ENCODE data around the gene ARHGEF19.
"Not testable (repeated sequence)": the region's sequence is repeated elsewhere in the genome, so short reads cannot be mapped to it uniquely, and the experiment has no call there.

Gene ARHGEF19

GRCh38 chr1:16181887-16182719, 30.3 kb downstream of the ARHGEF19 start:
- DNase-seq (ENCODE audit: low spot score), result peak; percentile 83

DNA sequence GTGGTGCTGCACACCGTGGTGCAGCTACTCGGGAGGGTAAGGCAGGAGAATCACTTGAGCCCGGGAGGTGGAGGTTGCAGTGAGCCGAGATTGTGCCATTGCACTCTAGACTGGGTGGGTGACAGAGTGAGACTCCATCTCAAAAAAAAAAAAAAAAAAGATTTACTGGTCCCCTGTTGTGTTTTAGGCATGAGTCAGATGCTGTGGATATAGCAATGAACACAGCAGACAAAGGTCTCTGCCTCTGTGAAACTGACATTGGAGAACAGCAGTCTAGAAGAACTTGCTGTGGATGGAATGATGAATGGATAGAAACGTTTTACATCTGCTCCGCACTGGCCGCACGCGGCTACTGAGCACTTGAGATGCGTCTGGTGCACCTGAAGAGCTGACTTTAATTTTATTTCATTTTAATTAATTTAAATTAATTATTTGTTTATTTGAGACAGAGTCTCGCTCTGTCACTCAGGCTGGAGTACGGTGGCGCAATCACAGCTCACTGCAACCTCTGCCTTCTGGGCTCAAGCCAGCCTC, 32.1 kb downstream of the ARHGEF19 start:
- no peak for DNase-seq (ENCODE audit: low spot score)

DNA sequence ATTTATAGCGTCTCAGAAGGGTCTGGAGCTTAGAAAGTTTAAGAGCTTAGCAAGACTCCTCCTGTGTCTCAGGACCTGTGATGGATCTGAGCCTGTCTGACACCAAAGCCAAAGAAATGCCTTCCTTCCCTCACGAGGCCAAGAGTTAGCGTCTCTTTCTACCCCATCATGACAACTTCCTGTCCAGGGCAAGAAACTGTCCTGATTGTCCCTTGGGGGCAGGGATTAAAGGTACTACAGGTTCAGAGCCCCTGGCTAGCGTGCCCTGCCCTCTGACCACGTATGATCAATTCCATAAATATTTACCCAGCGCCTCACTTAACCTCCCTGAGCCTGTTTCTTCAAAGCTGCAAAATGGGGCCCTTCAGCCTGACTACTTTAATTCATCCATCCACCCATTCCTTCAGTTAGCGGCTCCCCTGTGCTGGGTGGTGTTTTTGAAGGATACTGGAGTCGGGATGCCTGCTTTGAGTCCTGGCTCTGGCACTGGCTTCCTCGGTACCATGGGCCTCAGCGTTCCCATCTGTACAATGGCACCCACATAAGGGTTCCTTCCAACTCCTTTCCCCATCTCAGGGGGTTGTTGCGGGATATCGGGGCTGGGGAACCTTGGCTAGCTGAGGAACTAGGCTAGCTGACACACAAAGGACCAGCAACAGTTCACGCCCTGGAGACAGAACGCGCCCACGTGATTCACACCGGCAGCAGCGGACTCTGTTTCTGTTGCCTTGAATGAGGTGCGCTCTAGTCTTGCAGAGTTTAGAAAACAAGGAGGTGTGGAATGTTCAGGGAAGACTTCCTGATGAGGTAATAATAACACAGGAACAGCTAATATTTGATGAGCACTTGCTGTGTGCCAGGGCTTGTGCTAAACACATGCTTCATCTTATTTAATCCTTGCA, 33.6 kb downstream of the ARHGEF19 start:
- no peak for DNase-seq (ENCODE audit: low spot score)

DNA sequence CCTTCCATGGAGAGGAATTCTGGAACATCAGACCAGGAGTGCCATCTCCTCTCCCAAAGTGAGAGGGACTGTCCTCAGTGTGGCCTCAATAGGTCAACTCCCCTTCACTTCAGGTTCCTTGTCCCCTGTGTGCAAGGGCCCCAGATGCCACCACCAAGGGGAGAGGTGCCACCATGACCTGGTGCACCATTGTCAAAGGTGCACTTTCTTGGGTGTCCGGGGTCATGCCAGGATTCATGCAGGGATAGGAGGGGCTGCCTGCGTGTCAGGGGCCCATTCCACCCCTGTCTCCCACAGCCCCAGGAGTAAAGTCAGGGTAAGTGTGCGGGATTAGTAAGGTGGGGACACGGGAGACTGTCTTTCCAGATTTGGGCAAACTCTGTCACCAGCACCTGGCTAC, 35.1 kb downstream of the ARHGEF19 start:
- DNase-seq (ENCODE audit: low spot score), result no peak

- DNase-seq (ENCODE audit: low spot score), result no peak
Observed at GRCh38 chr1:16176653-16177052, 35.8 kb downstream of the ARHGEF19 start.

- DNase-seq (ENCODE audit: low spot score), result no peak
Observed at GRCh38 chr1:16175610-16176553, 36.6 kb downstream of the ARHGEF19 start.

DNA sequence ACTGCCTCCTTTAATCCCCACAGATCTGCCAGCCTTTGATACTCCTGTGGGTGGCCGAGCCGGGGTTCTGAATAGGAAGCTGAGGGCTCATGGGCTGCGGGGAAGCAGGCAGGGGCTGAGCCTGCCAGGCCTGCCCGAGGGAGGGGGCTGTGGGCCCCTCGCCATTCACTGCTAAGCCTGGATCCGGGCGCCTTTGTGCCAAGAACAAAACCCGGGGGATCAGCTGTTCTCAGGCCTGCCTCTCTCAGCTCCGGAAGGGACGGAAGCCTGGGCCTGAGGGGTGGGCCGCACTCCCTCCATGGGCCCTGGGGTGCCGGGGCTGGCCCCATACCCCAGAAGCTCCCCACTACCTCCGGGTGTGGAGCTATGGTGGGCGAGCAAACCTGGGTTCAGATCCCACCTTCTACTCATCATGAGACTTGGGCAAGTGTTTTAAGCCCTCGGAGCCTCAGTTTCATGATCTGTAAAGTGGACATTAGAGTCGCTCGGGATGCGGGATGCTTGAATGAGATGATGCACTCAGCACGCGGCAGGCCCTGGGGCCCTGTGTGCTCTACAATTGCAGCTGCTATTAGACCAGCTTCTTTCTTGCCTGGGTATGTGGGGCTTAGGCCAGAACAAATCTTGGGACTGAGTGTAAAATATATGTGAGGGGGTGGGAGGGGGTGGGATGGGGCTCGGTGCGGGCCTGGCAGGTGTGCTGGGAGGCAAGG, 37.4 kb downstream of the ARHGEF19 start:
- DNase-seq (ENCODE audit: low spot score), result no peak

DNA sequence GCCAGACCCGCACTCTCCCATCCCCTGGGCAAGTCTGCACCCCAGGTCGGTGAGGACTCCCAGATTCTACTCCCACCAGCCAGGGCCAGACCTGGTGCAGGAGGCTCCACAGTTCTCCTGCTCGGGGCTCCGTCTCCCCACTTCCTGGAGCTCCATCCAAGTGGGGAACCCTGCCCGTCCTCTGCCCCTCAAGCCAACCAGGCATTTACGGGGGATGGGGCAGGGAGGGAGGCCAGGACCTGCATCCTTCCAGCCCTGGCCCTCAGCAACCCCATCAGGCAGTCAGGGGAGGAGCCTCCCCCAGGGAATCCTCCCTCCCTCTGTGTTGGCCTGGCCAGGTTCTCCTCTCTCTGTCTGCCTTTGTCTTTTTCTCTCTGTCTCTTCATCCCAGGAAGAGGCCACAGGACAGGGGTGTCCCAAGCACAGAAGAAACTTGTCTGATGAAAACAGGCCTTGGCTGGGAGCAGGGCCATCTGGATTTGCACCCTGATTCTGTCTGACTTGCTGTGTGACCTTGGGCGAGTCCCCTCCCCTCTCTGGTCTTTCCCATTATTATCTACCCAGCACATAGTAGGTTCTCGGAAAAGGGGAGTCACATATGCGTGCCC, 38.1 kb downstream of the ARHGEF19 start:
- DNase-seq (ENCODE audit: low spot score), result no peak

DNA sequence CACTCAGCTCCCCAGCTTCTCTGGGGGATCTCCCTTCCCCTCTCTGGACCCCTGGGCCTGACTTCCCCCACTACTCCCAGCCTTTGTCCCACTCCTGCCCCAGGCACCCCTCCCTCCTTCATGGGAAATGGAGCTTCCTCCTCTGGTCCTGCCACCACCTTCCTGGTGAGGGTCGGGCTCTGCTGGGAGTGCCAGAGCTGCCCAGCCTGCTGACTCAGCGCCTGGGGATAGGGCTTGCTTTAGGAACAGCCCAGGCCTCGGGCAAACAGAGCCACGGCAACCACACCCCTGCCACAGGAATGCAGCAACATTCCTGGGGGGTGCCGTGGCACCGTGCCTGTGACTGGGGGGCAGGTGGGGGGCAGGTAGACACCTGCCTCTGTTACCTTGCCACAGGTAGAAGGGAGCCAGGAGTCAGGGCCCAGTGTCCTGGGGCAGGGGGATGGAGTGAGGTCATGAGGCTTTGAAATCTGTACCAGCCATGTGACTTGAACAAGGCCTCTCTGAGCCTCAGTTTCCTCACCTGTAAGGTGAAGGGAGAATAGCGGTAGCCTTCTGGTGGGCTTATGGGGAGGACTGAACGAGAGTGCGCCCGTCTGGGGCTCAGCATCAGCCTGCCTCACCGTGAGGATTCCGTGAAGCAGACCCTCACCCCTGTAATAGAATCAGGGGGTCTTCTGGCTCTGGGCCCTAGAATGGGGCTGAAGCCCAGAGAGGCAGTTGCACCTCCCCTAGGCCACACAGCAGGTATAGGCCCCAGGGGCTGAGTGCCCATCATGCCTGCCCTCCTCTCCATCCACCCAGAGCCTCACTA, 38.8 kb downstream of the ARHGEF19 start:
- DNase-seq (ENCODE audit: low spot score), result no peak

DNA sequence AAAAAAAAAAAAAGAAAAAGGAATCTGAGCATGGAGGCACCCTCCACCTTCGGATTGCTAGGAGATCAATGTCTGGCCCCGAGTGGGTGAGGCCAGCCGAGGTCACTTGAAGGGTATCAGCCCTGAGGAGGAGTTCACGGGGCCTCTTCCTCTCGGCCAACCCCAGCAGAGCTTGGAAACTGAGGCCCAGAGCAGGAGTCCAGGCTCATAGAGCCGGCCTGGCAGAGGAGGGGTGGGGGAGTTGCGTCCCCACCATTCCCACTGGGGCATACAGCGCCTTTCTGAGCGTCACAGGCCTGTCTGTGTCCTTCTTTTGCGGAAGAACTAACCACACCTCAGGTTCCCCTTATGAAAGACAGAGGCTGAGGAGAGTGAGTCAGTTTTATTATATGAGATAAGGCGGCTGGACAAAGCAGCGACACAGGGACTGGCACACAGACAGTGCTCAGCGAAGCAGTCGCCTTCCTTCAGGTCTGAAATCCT, 39.4 kb downstream of the ARHGEF19 start:
- DNase-seq (ENCODE audit: low spot score), result no peak

- DNase-seq (ENCODE audit: low spot score), result no peak
Observed at GRCh38 chr1:16172218-16172830, 40.1 kb downstream of the ARHGEF19 start.

GRCh38 chr1:16171314-16172151, 40.9 kb downstream of the ARHGEF19 start:
- no peak for DNase-seq (ENCODE audit: low spot score)

- DNase-seq (ENCODE audit: low spot score), result no peak
Observed at GRCh38 chr1:16170283-16170673, 42.2 kb downstream of the ARHGEF19 start.

DNA sequence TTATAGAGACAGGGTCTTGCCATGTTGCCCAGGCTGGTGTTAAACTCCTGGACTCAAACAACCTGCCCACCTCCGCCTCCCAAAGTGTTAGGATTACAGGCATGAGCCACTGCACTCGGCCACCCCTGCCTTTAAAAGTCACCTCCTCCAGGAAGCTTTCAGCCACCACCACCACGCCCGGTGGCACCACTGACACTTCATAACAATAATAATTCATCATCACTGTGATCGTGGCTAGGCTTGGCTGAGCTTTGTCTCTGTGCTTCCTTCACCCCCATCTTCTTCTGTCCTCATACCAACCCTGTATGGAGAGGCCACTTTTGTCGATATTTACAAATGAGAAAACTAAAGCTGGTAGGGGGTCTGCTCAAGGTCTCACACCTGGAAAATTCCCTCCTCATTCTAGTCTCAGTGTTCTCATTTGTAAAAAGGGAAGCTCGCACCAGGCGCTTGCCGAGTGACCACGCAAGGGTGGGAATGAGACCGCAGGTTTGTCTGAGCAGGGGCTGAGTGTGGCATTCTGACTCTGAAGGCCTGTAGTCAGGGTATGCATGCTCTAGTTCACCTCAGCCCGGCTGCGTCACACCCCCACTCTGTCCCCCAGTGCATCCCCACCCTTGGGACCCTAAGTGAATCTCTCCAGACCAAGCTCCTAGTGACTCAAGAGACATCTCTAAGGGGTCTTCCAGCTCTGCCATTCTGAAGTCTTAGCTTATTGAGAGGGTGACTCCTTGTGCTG, 43.7 kb downstream of the ARHGEF19 start:
- no peak for DNase-seq (ENCODE audit: low spot score)

- not testable (repeated sequence) for DNase-seq (ENCODE audit: low spot score)
Observed at GRCh38 chr1:16168144-16168495, 44.3 kb downstream of the ARHGEF19 start.

DNA sequence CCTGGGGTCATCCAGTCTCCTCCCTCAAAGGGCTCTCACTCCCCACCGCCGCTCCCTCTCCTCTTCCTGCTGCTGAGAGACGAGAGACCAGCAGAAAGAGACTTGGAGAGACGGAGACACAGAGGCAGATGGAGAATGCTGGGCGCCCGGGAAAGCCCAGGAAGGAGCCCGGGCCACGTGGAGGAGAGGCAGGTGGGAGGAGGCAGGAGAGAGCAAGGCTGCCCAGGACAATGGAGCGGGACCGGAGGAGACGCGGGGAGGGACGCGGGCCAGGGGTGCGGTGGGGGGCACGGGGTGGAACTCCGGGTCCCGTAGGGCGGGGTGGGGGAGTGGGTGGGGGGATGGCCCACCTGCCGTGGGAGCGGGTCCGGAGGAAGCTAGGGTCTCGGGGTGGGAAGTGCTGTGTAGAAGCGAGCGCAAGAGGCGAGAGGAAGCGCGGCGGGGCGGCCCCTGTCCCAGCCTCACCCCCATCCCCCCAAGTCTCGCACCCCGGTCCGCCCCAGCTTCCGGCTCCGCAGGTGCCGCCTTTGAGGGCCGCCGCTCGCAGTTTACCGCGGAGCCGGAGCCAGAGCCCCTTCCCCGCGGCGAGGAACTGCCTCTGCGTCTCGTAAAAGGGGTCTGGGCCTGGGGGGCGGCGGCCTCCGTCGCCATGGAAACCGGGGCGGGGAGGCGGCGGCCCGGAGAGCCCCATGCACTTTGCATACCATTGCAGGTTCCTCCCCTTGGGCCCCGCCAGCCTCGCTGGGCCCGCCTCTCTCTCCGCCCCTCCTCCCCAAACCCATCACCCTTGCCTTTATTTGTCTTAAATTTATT, 44.9 kb downstream of the ARHGEF19 start:
- DNase-seq (ENCODE audit: low spot score), result peak; percentile 91

GRCh38 chr1:16166117-16166516, 46.3 kb downstream of the ARHGEF19 start:
- no peak for DNase-seq (ENCODE audit: low spot score)
